GM19043 (cell line): ENCODE results near the gene MLLT10.
"Not testable (repeated sequence)": the region's sequence is repeated elsewhere in the genome, so short reads cannot be mapped to it uniquely, and the experiment has no call there.

Experiments used
- ATAC-seq: cut with Tn5 transposase; IDR thresholded peaks from one replicate; pipeline ENCODE4 v1.9.1; 2021; ENCODE audit warnings: low read depth; ENCODE audit not compliant: unreplicated experiment

MLLT10 gene

DNA sequence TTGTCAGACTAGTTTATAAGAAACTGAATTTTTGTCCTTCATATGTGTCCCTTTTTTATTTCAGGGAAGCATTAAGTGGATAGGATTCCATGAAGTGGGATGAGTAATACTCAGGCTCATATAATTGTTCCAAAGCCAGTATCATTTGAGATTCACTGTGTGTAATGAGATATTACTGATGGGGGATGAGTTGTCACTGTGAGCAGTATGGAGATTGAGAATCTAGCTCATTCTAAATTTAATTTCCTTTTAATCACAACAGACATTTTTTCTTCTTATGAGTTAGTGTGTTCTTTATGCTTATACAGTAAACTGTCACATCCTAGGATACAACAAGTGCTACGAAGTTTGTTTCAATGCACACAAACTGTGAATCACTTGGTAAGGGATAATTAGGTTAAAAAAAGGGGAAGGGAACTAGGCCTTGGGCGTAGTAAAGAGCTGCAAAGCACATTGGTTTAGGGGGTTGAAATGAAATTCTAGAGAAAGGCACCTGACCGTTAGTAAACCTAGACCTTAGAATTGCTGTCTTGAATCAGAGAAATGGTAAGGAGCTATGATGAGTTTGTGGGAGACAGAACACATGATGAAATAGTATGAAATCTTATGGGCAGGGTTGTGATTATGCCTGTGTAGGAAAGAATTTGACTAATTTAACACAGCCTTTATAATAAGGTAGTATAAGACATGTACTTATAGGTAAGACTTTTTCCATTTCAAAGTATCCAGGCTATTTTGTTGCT is 153.4 kb downstream of the MLLT10 start:
- ATAC-seq = no peak

DNA sequence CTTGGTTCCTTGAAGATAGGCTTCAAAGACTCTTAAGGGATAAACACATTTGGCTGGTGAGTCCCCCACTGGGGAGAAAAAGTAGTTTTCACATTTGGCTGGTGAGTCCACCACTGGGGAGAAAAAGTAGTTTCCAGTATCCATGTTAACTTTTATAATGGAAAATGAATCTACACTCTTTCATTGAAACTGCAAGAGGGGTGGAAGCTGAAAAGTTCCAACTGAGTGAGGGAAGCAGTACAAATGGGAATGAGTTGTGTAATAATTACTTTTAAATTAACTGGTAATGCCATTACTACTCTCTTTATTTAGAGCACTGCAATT is 153.9 kb downstream of the MLLT10 start:
- ATAC-seq = no peak

DNA sequence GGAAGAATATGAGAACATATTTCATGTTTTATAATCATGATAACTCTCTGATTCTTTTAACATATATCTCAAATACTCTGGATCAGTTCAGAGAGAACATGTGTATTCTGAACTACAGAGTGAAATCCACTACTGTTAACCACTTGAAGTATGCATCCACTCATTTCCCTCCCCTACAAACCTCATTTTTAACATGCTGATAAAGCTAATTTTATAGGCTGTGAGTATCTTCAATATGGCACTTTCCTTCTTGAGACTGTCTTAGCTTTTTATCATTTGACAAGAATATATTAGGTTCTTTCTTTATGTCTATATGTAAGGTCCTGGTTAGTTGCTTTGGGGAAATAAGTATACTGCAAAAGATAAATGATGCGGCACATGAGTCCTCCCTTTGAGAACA is 154.8 kb downstream of the MLLT10 start:
- no peak for ATAC-seq

DNA sequence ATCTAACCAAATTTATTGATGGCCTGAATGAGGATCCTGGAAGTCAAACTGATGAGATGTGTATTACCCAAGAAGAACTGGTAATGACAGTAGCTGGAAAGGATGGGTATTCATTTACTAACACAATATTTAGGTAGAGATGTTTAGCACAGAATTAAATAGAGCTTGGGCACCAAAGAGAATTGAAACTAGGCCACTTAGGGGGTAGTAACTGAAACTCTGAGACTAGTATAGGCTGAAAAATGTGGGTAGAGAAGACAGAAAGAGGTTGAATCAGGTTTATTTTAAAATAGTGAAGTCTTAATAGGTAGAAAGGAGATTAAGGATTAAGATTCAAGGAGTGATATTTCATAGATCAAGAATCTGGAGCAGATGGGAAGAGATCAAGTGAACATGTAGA is 155.8 kb downstream of the MLLT10 start:
- no peak for ATAC-seq

DNA sequence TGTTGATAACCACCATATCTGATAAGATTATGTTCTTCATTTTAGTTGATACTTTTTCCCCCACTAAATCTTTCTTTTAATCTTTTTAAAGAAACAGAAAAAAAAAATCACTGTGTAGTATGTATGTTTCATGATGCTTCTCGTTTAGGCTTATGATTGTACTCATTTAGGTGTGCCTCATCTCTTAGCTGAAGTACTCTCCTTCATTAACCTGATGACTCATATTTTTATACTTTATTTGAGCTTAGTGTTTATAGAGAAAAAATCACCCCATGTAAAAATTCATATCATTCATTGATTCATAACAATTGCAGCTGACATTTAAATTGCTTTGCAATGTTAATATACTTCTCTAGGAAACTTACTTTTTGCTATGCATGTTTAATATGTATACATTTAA is 158.9 kb downstream of the MLLT10 start:
- ATAC-seq = no peak

DNA sequence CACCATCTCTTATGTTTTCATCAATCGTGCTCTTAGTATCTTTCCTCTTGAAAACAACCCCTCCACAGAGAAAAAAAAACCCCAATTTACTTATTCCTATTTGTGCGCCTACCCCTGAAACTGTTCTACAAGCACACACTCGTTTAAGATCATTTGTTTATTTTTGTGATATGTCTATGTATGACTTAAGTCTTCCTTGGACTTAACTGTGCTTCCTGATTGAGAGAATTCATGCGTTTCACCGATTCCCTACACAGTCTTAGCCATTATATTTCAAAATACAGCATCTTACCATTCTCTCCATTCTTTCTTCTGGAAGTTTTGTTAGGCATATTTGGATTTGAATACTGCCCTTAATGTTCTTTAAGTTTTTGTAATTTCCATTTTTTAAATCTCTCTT is 159.4 kb downstream of the MLLT10 start:
- no peak for ATAC-seq

- no peak for ATAC-seq
These were observed 160.6 kb downstream of the MLLT10 start for GRCh38 chr10:21694631-21695030.

GRCh38 chr10:21696302-21696701 is 162.3 kb downstream of the MLLT10 start:
- ATAC-seq = no peak

- no peak for ATAC-seq
These were observed 165.5 kb downstream of the MLLT10 start for GRCh38 chr10:21699575-21699974.

DNA sequence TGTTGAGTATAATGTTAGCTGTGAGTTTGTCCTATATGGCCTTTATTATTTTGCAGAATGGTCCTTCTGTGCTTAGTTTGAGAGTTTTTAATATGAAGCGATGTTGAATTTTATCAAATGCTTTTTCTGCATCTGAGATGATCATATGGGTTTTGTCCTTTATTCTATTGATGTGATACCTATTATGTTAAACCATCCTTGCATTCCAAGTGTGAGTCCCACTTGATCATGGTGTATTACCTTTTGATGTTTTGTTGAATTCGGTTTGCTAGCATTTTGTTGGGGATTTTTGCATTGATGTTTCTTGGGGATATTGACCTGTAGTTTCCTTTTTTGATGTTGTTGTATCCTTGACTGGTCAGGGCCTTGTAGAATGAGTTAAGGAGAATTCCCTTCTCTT is 166.4 kb downstream of the MLLT10 start:
- ATAC-seq = no peak

- peak; percentile 60 for ATAC-seq
These were observed 168.6 kb downstream of the MLLT10 start for GRCh38 chr10:21702633-21703111.

GRCh38 chr10:21705142-21705827 is 171.3 kb downstream of the MLLT10 start:
- no peak for ATAC-seq

GRCh38 chr10:21705828-21706176 is 171.8 kb downstream of the MLLT10 start:
- ATAC-seq = no peak

DNA sequence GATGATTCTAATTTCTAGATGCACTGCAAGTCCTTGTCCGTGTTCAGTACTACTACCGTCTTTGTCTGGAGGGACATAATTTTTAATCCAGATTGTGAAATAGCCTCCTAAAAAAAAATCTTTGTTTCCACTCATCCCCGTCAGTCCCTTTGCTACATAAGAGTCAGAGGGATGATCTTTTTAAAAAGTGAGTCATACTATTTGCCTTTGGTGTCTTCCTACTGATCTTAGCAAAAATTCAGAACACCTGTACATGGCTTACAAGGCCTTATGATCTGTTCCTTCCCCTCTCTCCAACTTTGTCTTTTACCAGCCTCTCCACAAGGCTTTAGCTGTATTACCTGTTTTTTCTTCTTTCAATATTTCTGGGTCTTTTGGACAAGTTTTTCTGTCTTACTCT is 173.5 kb downstream of the MLLT10 start:
- ATAC-seq = no peak

DNA sequence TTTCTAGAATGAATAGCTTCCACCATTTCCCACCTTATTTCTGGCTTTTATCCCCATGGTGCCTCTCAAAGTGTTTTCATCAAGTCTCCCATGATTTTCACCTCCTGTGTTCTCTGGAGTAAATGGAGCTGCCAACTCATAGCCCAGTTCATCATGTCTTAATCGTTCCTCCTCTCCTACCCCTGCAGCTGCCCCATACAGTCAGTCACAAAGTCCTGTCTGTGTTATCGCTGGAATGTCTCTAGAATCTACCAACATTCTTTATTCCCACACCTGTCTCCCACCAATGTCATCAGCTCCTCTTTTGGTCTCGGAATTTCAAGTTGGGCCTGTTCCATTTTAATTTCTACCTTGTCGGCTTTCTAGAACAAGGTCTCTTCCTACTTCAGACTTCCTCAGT is 178.9 kb downstream of the MLLT10 start:
- ATAC-seq = no peak

DNA sequence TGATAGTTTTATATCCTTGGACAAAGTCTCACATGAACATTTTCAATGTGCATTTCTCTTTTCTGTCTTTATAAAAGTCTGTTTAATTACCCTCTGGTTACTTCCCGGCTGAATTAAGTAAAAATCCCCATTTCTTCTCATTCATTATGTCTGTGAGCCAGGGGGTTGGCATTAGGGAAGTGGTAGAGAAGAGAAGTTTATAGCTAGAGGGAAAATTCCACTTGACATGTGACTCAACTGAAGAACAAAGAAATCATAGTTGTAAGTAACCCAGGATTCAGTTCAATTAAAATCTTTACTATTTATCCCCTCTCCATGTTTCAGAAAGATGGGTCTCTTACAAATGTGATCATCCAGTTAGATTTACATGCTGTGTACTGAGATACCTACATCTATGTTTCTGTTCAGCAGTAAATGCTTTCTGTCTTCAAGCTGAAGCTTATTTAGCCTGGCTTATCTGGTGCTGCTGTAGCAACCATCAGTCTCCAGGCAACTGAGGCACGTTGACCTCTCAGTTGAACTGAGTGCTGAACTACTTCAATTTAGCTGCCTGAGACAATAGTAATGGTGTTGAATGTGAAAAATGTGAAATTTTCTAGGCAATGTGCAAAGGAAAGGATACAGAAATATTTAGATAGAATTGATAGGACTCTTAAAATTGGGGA is 181.6 kb downstream of the MLLT10 start:
- ATAC-seq = no peak

DNA sequence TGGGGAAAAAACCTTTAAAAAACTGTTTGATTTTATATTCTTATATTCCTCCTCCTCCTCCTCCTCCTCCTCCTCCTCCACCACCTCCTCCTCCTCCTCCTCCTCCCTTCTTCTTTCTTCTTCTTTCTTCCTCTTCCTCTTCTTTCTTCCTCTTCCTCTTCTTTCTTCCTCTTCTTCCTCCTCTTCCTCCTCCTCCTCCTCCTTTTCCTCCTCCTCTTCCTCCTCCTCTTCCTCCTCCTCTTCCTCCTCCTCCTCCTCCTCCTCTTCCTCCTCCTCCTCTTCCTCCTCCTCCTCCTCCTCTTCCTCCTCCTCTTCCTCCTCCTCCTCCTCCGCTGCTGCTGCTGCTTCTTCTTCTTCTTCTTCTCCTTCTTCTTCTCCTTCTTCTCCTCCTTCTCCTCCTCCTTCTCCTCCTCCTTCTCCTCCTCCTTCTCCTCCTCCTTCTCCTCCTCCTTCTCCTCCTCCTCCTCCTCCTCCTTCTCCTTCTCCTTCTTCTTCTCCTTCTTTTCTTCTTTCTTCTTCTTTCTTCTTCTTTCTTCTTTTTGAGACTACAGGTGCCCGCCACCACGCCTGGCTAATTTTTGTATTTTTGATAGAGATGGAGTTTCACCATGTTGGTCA is 183.5 kb downstream of the MLLT10 start:
- not testable (repeated sequence) for ATAC-seq

- ATAC-seq = no peak
These were observed 185.5 kb downstream of the MLLT10 start for GRCh38 chr10:21719502-21719901.

GRCh38 chr10:21720090-21720489 is 186.1 kb downstream of the MLLT10 start:
- ATAC-seq = no peak

DNA sequence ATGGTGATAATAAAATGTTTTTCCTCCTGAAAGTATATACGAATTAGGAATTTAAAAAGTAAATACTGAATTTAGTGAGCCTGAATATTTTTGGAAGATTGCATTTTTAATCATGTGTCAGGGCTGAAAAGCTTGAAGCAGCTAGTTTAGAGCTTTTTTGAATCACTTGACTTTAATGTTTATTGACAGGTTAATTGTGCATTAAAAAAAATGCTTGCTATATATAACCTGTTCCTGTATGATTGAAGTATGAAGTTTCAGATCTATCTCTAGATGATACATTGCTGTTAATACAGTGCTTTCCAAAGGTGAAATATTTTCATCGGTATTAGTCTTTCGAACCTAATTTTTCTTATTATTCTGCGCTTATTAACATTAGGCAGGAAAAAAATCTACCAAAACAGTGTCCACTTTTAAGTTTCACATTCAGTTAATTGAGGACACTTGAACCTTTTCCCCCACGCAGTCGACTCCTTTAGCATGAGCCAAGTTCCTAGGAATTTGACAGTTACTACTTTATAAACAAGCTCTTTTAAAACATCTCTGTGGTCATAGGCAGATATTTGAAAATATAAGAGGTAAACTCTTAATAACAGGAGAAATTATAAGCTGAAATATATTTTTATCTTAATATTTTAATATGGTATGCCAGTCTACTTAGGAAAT is 187.1 kb downstream of the MLLT10 start:
- no peak for ATAC-seq

DNA sequence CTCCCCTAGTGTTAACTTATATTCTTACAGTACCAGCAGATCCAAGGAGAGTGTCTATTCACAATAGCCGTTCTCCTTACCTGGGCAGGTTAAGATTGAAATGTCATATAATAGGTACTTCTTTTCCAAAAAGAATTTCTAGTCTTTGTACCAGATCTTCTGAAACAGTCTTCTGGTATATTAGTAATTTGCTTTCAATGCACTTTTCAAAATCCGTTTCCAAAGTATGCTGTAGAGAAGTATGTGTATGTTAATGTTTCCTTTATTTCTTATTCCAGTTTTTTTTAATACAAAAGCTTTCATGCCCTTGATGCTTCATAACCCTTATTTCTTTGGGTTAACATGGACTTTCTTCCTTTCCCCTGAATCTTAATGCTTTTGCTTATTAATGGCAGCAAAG is 188.2 kb downstream of the MLLT10 start:
- ATAC-seq = no peak
